Measurements from ENCODE around the gene GOLGA8B.

GRCh38 chr15:34613997-34614396 lies 30.5 kb upstream of the GOLGA8B start:
- TF ChIP-seq, protein P1, sequence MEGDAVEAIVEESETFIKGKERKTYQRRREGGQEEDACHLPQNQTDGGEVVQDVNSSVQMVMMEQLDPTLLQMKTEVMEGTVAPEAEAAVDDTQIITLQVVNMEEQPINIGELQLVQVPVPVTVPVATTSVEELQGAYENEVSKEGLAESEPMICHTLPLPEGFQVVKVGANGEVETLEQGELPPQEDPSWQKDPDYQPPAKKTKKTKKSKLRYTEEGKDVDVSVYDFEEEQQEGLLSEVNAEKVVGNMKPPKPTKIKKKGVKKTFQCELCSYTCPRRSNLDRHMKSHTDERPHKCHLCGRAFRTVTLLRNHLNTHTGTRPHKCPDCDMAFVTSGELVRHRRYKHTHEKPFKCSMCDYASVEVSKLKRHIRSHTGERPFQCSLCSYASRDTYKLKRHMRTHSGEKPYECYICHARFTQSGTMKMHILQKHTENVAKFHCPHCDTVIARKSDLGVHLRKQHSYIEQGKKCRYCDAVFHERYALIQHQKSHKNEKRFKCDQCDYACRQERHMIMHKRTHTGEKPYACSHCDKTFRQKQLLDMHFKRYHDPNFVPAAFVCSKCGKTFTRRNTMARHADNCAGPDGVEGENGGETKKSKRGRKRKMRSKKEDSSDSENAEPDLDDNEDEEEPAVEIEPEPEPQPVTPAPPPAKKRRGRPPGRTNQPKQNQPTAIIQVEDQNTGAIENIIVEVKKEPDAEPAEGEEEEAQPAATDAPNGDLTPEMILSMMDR (IDR thresholded peaks at IDR 0.05; ENCODE audit: low read depth, low read length, missing input control) = no peak
- no peak for TF ChIP-seq ATF3 (IDR thresholded peaks at IDR 0.05)
- TF ChIP-seq, protein P2, sequence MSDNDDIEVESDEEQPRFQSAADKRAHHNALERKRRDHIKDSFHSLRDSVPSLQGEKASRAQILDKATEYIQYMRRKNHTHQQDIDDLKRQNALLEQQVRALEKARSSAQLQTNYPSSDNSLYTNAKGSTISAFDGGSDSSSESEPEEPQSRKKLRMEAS (IDR thresholded peaks at IDR 0.05) = no peak

Data from liver (tissue), 3 donors.